Adipose tissue (tissue), 3 donors: Measurements from ENCODE around the gene CCNI2. TPM values are rescaled to one million over a fixed set of nuclear protein-coding genes. Genes with fewer than 3 reads are reported as not detected.

Experiments
- H3K27ac ChIP-seq: one replicate; pipeline ENCODE4 v1.5.1; 2013; ENCODE audit warnings: low read depth, low read length
- WGBS, 3 donors: extraction: QIAGEN DNeasy Blood & Tissue Kit; methylation state at CpG; one replicate each; pipeline ENCODE4 v1.1.7; 2013; 5-methylcytosine and 5-hydroxymethylcytosine counted together
- polyA plus RNA-seq, 3 donors: library from polyadenylated mRNA; stranded (reverse); fragments of 200-250 nt; gene quantifications; one replicate each; pipeline ENCODE4 v1.2.3, GENCODE V29; 2013
- donor health status: healthy with polysubstance abuse.
- donor health status: Bipolar disorder and iron deficiency.
- donor health status: healthy.

Gene CCNI2
- 1 to 10 TPM in 1 of 3 donors, under 1 TPM in 1, not detected in 1; 0.22 to 1.2 TPM for polyA plus RNA-seq

- H3K27ac ChIP-seq, result no peak within 1 kb of the TSS
Measured at GRCh38 chr5:132746954-132747615, at the start of gene CCNI2. Gene CCNI2, plus strand, starts transcription at chr5:132747426. Its CDS starts 70 bp downstream, at chr5:132747496.

GRCh38 chr5:132704875-132705274 lies 42.4 kb upstream of the CCNI2 start:
- no peak overlapping the region for H3K27ac ChIP-seq
- 88 to 93% (median 90%) methylated on average over 1 of the region's 1 CpG for WGBS, 3 donors

More at GRCh38 chr5:132746954-132747615, at the start of gene CCNI2:
- 2 to 3% (median 2%) methylated on average over 38 to 59 of the region's 59 CpGs for WGBS, 3 donors

- no peak overlapping the region for H3K27ac ChIP-seq
Measured at GRCh38 chr5:132708645-132709044, 38.6 kb upstream of the CCNI2 start.

GRCh38 chr5:132714456-132715307 lies 32.5 kb upstream of the CCNI2 start:
- 61 to 62% (median 62%) methylated on average over 11 of the region's 11 CpGs for whole genome bisulfite sequencing, 3 donors
- H3K27ac ChIP-seq, result no peak overlapping the region

- H3K27ac ChIP-seq, result no peak overlapping the region
- WGBS, 3 donors, result 97 to 98% (median 98%) methylated on average over 5 of the region's 5 CpGs
Measured at GRCh38 chr5:132718544-132719312, 28.5 kb upstream of the CCNI2 start.

- WGBS, 3 donors, result 93 to 100% (median 97%) methylated on average over 2 of the region's 2 CpGs
- no peak overlapping the region for H3K27ac ChIP-seq
Measured at GRCh38 chr5:132725745-132726144, 21.5 kb upstream of the CCNI2 start.

GRCh38 chr5:132729896-132730295 lies 17.3 kb upstream of the CCNI2 start:
- H3K27ac ChIP-seq, result no peak overlapping the region
- 95 to 97% (median 95%) methylated on average over 10 of the region's 10 CpGs for WGBS, 3 donors

GRCh38 chr5:132733499-132734148 lies 13.6 kb upstream of the CCNI2 start:
- H3K27ac ChIP-seq, result no peak overlapping the region
- WGBS, 3 donors, result 84 to 88% (median 85%) methylated on average over 2 of the region's 2 CpGs

GRCh38 chr5:132734687-132735086 lies 12.5 kb upstream of the CCNI2 start:
- WGBS, 3 donors, result 74 to 90% (median 88%) methylated on average over 2 of the region's 2 CpGs
- H3K27ac ChIP-seq, result no peak overlapping the region

GRCh38 chr5:132736853-132737833 lies 10.1 kb upstream of the CCNI2 start, which contains the start of gene KIF3A:
Gene KIF3A, minus strand, starts transcription at chr5:132737546. Its CDS starts 127 bp downstream, at chr5:132737419.
- no peak within 1 kb of the TSS for H3K27ac ChIP-seq
- 1 to 2% (median 1%) methylated on average over 70 to 81 of the region's 81 CpGs for WGBS, 3 donors

GRCh38 chr5:132737982-132738681 lies 9.1 kb upstream of the CCNI2 start:
- no peak overlapping the region for H3K27ac ChIP-seq
- WGBS, 3 donors, result 62 to 73% (median 71%) methylated on average over 9 of the region's 9 CpGs

- H3K27ac ChIP-seq, result no peak overlapping the region
- WGBS, 3 donors, result 73% methylated on average over 1 of the region's 1 CpG
Measured at GRCh38 chr5:132739232-132739631, 8.0 kb upstream of the CCNI2 start.

- H3K27ac ChIP-seq, result no peak overlapping the region
- WGBS, 3 donors, result 84 to 94% (median 86%) methylated on average over 2 of the region's 2 CpGs
Measured at GRCh38 chr5:132742158-132742557, 5.1 kb upstream of the CCNI2 start.

GRCh38 chr5:132742626-132743025 lies 4.6 kb upstream of the CCNI2 start:
- H3K27ac ChIP-seq, result no peak overlapping the region
- WGBS, 3 donors, result 94% methylated on average over 5 of the region's 5 CpGs

GRCh38 chr5:132744659-132745058 lies 2.6 kb upstream of the CCNI2 start:
- H3K27ac ChIP-seq, result no peak overlapping the region
- WGBS, 3 donors, result 70 to 85% (median 74%) methylated on average over 2 of the region's 2 CpGs

- 24 to 27% (median 26%) methylated on average over 3 of the region's 3 CpGs for WGBS, 3 donors
- H3K27ac ChIP-seq, result no peak overlapping the region
Measured at GRCh38 chr5:132746592-132746953, 653 bp upstream of the CCNI2 start.
